ENCODE data around the gene KLRC1. TPM values are rescaled to one million over a fixed set of nuclear protein-coding genes. Genes with fewer than 3 reads are reported as not detected.
"Not testable (repeated sequence)": the region's sequence is repeated elsewhere in the genome, so short reads cannot be mapped to it uniquely, and the experiment has no call there.

The KLRC1 gene
- total and polyA plus RNA-seq, 2 of the 13 experiments (the other 11 are each of a cell fraction or from before 2014, with no cell fraction given), result not detected

GRCh38 chr12:10439608-10440274 is 13.4 kb downstream of the KLRC1 start:
- H4K20me1 ChIP-seq (ENCODE audit: insufficient read depth, low read length); H3K4me1 ChIP-seq (ENCODE audit: insufficient read depth, low read length); H3K9ac ChIP-seq (ENCODE audit: insufficient read depth, low read depth, low read length); H3K27ac ChIP-seq (ENCODE audit: extremely low read length, insufficient read depth, low read length); H3K4me2 ChIP-seq (ENCODE audit: low read depth, low read length); FAIRE-seq; POLR2A ChIA-PET; H3K9me3 ChIP-seq (ENCODE audit: low read length); intact Hi-C loops (cut with micrococcal nuclease; ENCODE audit: unreplicated experiment); BruUV-seq (replicated peaks); H3K36me3 ChIP-seq (replicated peaks in 1 of 2; ENCODE audit: control insufficient read depth in 1 of 2, insufficient read depth in 2 of 2, low read length in 2 of 2); H3K4me3 ChIP-seq (replicated peaks in 1 of 3; ENCODE audit: insufficient read depth in 1 of 3, low read depth in 2 of 3, low read length in 3 of 3); H2AFZ ChIP-seq (ENCODE audit: low read length); H3K27me3 ChIP-seq (ENCODE audit: control insufficient read depth in 1 of 2, insufficient read depth in 2 of 2, low read length in 2 of 2); CTCF ChIA-PET (ENCODE audit: low intra/inter-chr PET ratio, low total read pairs); in situ Hi-C loops (cut with HindIII; ENCODE audit: extremely low pct_ligation_motif_present, low pct_unique_long_range_greater_than_20kb); H3K79me2 ChIP-seq (ENCODE audit: insufficient read depth, low read length); TF ChIP-seq FOXP1 (IDR thresholded peaks at IDR 0.05): not testable (repeated sequence)
- DNase-seq (ENCODE audit: low spot score), result peak; percentile 68
- 9% methylated on average over 2 of the region's 2 CpGs for WGBS (ENCODE audit: low lambda C conversion rate)
- peak; percentile 56 for ATAC-seq
- TF ChIP-seq CEBPG (CRISPR knock-in tag; IDR thresholded peaks at IDR 0.05) (peak; percentile 32; the same call in 1 of the 2 replicates), FOXP1 (CRISPR knock-in tag; IDR thresholded peaks at IDR 0.05) (0 out of 2 replicates have a peak, but pooled peaks have one; percentile 48), SAP130 (CRISPR knock-in tag; IDR thresholded peaks at IDR 0.05; ENCODE audit: low read depth) (peak; percentile 29; the same call in 1 of the 2 replicates), GATAD2A (CRISPR knock-in tag; IDR thresholded peaks at IDR 0.05) (peak; percentile 57), HMG20A (CRISPR knock-in tag; IDR thresholded peaks at IDR 0.05; ENCODE audit: borderline replicate concordance) (peak; percentile 73; the same call in 1 of the 2 replicates), FOXA3 (CRISPR knock-in tag; IDR thresholded peaks at IDR 0.05) (peak; percentile 62), RARA (CRISPR knock-in tag; IDR thresholded peaks at IDR 0.05) (peak; percentile 23; the same call in 1 of the 2 replicates), ARID5B (CRISPR knock-in tag; IDR thresholded peaks at IDR 0.05) (0 out of 2 replicates have a peak, but pooled peaks have one; percentile 33)
